ENCODE results near the gene FKBP4.

DNA sequence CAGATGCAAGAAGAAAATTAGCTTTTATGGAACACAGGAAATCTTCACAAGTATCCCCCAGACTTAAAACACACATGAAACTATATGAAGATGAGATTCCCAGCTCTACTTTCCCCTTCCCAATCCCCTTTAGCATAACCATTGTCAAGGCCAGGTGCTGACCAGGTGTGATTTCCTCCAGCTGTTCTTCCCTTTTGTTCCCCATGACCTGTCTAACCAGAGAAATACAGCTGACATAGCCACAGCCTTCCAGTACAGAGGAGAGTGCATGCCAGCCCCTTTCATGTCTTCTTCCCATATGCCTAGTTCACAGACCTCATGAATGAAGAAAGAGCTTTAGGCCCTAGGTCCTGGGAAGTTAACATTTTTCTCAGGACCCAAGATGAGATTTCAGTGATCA is 43.5 kb upstream of the FKBP4 start:
- TF ChIP-seq, protein P1, sequence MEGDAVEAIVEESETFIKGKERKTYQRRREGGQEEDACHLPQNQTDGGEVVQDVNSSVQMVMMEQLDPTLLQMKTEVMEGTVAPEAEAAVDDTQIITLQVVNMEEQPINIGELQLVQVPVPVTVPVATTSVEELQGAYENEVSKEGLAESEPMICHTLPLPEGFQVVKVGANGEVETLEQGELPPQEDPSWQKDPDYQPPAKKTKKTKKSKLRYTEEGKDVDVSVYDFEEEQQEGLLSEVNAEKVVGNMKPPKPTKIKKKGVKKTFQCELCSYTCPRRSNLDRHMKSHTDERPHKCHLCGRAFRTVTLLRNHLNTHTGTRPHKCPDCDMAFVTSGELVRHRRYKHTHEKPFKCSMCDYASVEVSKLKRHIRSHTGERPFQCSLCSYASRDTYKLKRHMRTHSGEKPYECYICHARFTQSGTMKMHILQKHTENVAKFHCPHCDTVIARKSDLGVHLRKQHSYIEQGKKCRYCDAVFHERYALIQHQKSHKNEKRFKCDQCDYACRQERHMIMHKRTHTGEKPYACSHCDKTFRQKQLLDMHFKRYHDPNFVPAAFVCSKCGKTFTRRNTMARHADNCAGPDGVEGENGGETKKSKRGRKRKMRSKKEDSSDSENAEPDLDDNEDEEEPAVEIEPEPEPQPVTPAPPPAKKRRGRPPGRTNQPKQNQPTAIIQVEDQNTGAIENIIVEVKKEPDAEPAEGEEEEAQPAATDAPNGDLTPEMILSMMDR (conservative IDR thresholded peaks at IDR 0.05; ENCODE audit: low read depth in 2 of 2) = no peak
- TF ChIP-seq CREB1 (CRISPR knock-in tag; IDR thresholded peaks at IDR 0.05; ENCODE audit: low read depth) (no peak), POLR2AphosphoS5 (IDR thresholded peaks at IDR 0.05; ENCODE audit: low read depth) (no peak)

Data from GM23338 (cell line).